Effector memory CD8-positive, alpha-beta T cell (primary cell): ENCODE results near the gene C1orf105.

Source experiments
- ATAC-seq: fragments of 150-1000 bp; cut with Tn5 transposase; replicated peaks from 2 replicates; pipeline ENCODE4 v1.10.0; 2021; ENCODE audit warnings: mild to moderate bottlenecking, moderate library complexity
- DNase-seq, 3 experiments: peaks; one replicate each; pipeline ENCODE4 v3.0.0; 2021
- H3K27ac Mint-ChIP-seq, 2 donors: one replicate each; pipeline ENCODE4 v1.8.0; 2022; ENCODE audit warnings: mild to moderate bottlenecking in 2 of 2, mixed read lengths in 2 of 2, moderate library complexity in 2 of 2
- H3K27me3 Mint-ChIP-seq, 2 donors: one replicate each; pipeline ENCODE4 v1.8.0; 2022; ENCODE audit warnings: mixed read lengths in 2 of 2
- H3K36me3 Mint-ChIP-seq: one replicate; pipeline ENCODE4 v1.8.0; 2022; ENCODE audit warnings: mild to moderate bottlenecking, moderate library complexity, mixed read lengths; ENCODE audit not compliant: insufficient read depth
- H3K4me1 Mint-ChIP-seq, 2 donors: one replicate each; pipeline ENCODE4 v1.8.0; 2022; ENCODE audit warnings: low read depth in 2 of 2, mixed read lengths in 2 of 2
- H3K4me3 Mint-ChIP-seq, 2 donors: one replicate each; pipeline ENCODE4 v1.8.0; 2022; ENCODE audit warnings: mild to moderate bottlenecking in 2 of 2, mixed read lengths in 2 of 2, moderate library complexity in 2 of 2
- H3K9me3 Mint-ChIP-seq, 2 donors: one replicate each; pipeline ENCODE4 v1.8.0; 2022; ENCODE audit warnings: mixed read lengths in 2 of 2

Gene C1orf105

DNA sequence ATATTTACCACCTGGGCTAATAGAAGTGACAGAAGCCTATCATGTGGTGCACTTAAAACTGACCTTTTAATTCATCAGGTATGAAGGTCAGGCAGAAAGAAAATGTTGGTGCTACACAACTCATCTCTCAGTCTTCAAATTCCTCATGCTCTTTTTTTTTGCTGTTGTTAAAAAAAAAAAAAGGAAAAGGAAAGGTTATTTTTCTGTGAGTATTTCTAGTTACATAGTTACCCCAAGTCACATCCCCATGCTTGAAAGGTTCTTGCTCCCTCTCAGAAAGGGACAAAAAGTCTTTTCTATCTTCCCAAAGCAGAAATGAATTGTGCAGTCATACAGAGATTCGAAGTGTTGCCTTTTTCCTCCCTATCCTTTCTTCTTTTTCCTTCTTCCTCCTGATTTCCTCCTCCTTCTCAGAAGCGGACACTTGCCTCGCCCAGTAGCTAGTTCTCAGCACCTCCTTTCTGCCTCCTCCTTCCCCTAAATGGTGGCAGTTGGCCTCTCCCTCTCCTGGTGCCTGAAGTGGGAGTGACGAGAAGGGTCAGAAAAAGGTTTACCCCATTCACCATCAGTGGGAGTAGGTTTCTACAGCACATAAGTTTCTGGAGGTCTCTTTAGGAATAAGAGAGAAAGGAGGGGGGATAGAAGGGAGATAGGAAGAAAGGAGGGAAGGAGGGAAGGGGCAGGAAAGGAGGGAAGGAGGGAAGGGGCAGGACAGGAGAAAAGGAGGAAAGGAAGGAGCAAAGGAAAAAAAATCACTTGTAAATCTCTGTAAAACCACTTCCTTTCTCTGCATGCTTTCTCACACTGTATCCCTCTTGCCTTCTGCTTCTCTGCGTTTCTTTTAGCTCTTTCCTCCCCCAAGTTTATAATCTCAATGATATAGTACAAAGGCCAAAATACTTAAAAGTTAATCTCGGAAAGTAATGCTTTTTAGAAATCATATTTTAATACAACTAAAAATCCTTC lies 20.4 kb upstream of the C1orf105 start:
- Mint-ChIP-seq H3K36me3 (no peaks in the 10 kb centered on the region), H3K4me1 (peaks cover 20 to 37% of the 10 kb centered on the region in 2 donors), H3K27me3 (no peaks in the 10 kb centered on the region), H3K9me3 (no peaks in the 10 kb centered on the region), H3K4me3 (peak overlapping the region; percentile 25 to 63), H3K27ac (peak overlapping the region in 1 of 2 donors; percentile 64)
- ATAC-seq (no peak), DNase-seq (no peak)

DNA sequence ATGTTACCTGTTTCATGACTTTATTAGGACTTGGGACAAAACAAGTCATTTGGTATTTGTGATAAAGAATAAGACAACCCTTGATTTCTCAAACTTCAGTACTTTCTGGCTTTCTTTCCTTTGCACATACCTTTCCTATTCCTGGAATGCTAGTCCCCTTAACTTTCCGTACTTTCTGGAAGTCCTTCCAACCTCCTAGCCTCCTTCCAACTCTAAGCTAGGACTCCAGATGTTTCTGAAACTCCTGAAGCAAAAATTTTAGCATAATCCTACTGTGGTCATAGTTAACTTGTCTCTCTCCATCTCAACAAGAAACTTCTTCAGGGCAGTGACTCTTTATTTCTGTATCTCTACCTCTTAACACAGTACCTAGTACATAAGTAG lies 19.8 kb upstream of the C1orf105 start:
- ATAC-seq (no peak), DNase-seq (no peak)
- no peak overlapping the region for H3K27ac Mint-ChIP-seq
- H3K4me1 Mint-ChIP-seq = peaks cover 18 to 36% of the 10 kb centered on the region in 2 donors
- no peak overlapping the region for H3K4me3 Mint-ChIP-seq
- no peaks in the 10 kb centered on the region for H3K36me3 Mint-ChIP-seq
- H3K9me3 Mint-ChIP-seq = no peaks in the 10 kb centered on the region
- no peaks in the 10 kb centered on the region for H3K27me3 Mint-ChIP-seq

DNA sequence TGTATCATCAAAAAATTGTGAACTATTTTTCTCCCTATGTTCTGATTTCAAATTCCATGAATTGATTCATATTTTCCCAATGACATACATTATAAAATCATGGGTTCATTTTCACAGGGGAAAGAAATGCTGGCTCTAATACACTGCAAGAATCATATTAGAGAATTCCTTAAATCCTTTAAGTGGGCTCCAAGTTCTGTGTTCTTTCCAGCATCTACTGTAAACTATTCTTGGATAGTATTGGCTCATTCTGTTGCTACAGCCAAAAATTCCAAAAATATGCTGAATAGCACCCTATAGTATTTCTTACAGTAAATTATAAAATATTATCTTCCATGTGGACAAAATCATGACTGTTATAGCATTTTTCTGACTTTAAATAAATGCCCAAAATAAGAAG lies 19.0 kb upstream of the C1orf105 start:
- Mint-ChIP-seq H3K27ac (no peak overlapping the region), H3K36me3 (no peaks in the 10 kb centered on the region), H3K9me3 (no peaks in the 10 kb centered on the region), H3K27me3 (no peaks in the 10 kb centered on the region), H3K4me3 (no peak overlapping the region), H3K4me1 (peaks cover 18 to 36% of the 10 kb centered on the region in 2 donors)
- no peak for DNase-seq
- ATAC-seq = no peak

DNA sequence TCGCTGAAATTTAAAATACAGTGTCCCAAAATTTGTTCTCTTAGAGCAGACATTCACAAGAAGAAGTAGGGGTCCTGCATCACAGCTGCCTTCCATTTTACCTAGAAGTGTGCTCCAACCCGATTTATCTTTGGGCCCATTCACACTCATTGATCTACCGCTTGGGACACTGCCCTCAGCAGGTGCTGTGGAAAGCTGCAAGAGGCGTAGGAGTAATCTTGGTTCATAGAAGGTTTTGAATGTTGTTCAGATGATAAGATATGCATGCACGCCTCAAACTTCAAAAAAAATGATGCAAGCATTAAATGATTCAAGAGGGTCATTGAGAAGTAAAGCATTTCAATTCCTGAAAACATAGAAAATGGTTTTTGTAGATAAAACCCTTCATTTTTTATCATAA lies 18.6 kb upstream of the C1orf105 start:
- Mint-ChIP-seq H3K9me3 (no peaks in the 10 kb centered on the region), H3K4me1 (peaks cover 18 to 36% of the 10 kb centered on the region in 2 donors), H3K36me3 (no peaks in the 10 kb centered on the region), H3K27ac (no peak overlapping the region), H3K4me3 (no peak overlapping the region), H3K27me3 (no peaks in the 10 kb centered on the region)
- ATAC-seq (no peak), DNase-seq (no peak)

DNA sequence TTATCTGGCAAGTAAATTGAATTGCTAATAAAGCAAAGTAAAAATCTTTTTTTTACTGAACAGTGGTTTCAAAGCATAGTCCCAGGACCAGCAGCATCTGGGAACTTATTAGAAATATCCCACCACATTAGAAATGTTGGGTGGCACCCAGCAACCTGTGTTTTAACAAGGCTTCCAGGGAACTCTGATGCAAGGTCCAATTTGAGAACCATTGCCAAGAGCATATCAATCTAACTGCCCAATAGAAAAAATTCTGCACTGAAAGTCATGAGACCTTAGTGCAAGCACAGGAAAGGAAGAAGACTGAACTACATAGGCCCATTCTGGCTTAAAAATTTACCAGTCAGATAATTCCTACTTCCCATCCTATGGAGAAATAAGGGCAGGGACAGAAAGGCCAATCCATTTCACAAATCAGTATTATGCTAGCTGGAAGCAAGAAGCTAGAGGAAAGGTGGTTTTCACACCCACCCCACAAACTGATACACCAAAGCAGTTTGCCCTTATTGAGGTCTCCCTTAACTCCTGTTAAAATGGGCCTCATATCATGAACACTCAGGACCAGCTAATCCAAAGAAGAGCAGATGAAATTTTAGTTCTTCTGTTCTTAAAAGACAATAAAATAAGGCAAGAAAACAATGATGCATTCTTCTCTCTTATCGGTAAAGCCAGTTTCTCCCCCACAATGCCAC lies 17.5 kb upstream of the C1orf105 start:
- no peaks in the 10 kb centered on the region for H3K9me3 Mint-ChIP-seq
- peaks cover 18 to 36% of the 10 kb centered on the region in 2 donors for H3K4me1 Mint-ChIP-seq
- ATAC-seq (peak; percentile 73), DNase-seq (no peak)
- H3K4me3 Mint-ChIP-seq = no peak overlapping the region
- H3K27ac Mint-ChIP-seq = peak overlapping the region in 1 of 2 donors; percentile 47
- H3K27me3 Mint-ChIP-seq = no peaks in the 10 kb centered on the region
- H3K36me3 Mint-ChIP-seq = no peaks in the 10 kb centered on the region

DNA sequence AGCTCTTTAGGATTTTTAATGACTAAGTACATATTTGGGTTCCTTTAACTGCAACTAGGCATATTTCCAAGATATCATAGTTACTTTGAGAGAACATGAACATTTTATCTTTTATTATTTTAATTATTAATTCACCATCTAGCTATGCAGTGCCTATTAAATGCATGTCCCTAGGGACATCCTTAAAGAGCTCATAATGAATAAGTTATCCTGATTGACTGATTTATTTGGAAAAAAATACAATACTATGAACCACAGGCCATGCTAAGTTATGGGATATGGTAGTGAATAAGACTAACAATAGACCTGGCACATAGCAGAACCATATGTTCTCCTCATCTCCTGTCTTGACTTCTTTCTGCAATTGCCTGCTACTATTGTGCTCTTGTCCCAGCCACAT lies 16.4 kb upstream of the C1orf105 start:
- H3K9me3 Mint-ChIP-seq = no peaks in the 10 kb centered on the region
- DNase-seq (no peak), ATAC-seq (no peak)
- H3K4me1 Mint-ChIP-seq = peaks cover 15 to 26% of the 10 kb centered on the region in 2 donors
- H3K27ac Mint-ChIP-seq = no peak overlapping the region
- no peak overlapping the region for H3K4me3 Mint-ChIP-seq
- H3K27me3 Mint-ChIP-seq = no peaks in the 10 kb centered on the region
- no peaks in the 10 kb centered on the region for H3K36me3 Mint-ChIP-seq

DNA sequence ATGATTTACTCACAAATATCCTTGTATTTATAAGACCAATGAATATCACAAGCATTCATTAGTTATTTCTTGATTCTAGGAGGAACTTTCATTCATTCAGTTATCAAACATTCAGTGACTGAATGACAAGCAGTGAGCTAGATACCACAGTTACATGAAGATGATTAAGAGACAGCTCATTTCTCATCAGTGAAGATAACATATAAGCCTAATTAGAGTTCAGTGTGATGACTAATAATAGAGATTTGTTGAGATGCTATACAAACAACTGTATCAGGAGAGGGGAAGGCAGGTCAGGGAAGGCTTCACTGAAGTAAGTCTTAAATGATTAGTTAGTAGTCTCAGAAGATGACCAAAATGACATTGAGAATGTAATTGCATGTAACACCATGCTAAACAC lies 14.6 kb upstream of the C1orf105 start:
- Mint-ChIP-seq H3K27ac (no peak overlapping the region), H3K27me3 (no peaks in the 10 kb centered on the region), H3K4me1 (peaks cover 11 to 12% of the 10 kb centered on the region in 2 donors), H3K36me3 (no peaks in the 10 kb centered on the region), H3K4me3 (no peak overlapping the region), H3K9me3 (no peaks in the 10 kb centered on the region)
- ATAC-seq (no peak), DNase-seq (no peak)

DNA sequence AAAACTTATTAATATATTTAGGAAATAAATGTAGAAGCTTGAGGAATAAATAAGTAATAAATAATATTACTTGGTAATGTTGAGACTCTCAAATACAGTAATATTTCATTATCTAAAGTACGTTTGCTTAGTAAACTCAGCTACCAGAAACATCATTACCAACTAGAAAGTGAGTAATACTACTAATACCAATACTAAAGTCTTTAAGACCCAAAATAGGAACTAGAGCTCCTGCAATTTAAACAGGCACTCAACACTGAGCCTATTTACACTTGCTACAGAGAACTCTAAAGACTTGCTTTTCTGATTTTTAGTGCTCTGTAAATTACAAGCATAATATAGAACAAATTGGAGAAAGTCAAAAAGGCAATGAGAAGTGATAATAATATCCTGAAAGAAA lies 13.5 kb upstream of the C1orf105 start:
- no peak for ATAC-seq
- Mint-ChIP-seq H3K9me3 (no peaks in the 10 kb centered on the region), H3K27ac (no peak overlapping the region), H3K4me3 (no peak overlapping the region), H3K27me3 (no peaks in the 10 kb centered on the region), H3K4me1 (peaks cover 12 to 14% of the 10 kb centered on the region in 2 donors), H3K36me3 (no peaks in the 10 kb centered on the region)
- DNase-seq = no peak

DNA sequence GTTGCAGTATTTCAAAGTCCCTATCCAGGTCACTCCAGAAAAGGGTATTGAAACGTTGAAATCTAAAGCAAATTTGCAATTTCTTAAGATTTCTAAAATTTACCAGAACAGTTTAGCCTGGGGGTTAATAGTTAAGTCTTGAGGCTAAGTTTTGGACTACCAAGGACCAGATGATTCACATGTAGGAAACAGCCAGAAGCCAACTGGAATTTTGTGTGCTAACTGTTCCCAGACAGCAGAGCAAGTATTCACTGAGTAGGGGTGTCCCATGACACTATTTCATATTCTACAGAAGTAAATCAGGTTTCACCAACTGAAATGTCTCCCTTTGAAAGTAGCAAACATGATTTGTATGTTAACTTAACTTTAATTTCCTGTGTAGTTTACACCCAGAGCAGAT lies 11.5 kb upstream of the C1orf105 start:
- Mint-ChIP-seq H3K4me3 (no peak overlapping the region), H3K27ac (no peak overlapping the region), H3K27me3 (no peaks in the 10 kb centered on the region), H3K9me3 (no peaks in the 10 kb centered on the region), H3K36me3 (no peaks in the 10 kb centered on the region), H3K4me1 (peaks cover 3 to 4% of the 10 kb centered on the region in 2 donors)
- DNase-seq (no peak), ATAC-seq (no peak)

DNA sequence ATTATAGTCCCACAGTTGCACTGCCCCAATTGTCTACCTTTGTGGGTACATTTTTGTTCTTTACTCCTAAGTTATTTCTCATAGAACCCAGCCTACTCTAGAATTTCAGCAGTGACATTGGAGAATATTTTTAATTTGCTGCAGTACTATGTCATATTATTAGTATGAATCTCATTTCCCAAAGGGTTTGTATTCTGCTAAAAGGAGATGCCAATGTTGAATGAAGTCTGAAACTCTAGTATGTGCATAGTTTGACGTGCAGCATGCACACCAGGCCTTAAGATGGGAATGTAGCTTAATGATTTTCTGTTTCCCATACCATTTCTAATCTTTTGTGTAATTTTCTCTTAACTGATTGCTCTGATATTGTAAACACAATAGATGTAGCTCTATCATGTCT lies 10.5 kb upstream of the C1orf105 start:
- no peak overlapping the region for H3K4me3 Mint-ChIP-seq
- H3K27ac Mint-ChIP-seq = no peak overlapping the region
- DNase-seq = no peak
- H3K36me3 Mint-ChIP-seq = no peaks in the 10 kb centered on the region
- no peak for ATAC-seq
- H3K4me1 Mint-ChIP-seq = peaks cover 1 to 4% of the 10 kb centered on the region in 2 donors
- H3K9me3 Mint-ChIP-seq = no peaks in the 10 kb centered on the region
- H3K27me3 Mint-ChIP-seq = no peaks in the 10 kb centered on the region

DNA sequence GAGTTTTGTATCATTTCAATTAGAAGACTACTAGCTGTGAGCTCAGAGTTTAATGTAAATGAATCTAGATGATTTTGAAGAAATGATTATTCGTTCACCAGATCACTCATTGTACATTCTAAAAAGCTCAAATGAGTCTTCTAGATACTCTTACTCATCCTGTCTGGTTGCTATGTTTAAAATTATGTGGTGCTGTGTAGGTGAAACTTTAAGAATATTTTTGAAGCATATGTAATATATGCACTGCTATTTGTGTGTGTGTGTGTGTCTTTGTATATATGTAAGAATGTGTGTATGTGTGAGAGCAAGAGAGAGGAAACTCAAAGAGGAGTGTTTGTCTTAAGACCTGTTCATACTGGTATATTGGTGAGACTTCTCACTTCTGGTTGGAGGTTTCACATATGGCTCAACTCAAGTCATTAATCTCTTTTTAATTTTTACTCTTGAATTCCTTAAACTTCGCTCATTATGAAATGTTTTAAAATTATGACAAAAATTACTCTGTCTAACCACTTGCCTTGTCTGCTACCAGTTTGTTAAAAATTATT lies 8.6 kb upstream of the C1orf105 start:
- H3K27me3 Mint-ChIP-seq = no peaks in the 10 kb centered on the region
- ATAC-seq = peak; percentile 36
- H3K27ac Mint-ChIP-seq = no peak overlapping the region
- DNase-seq = no peak
- no peaks in the 10 kb centered on the region for H3K9me3 Mint-ChIP-seq
- no peaks in the 10 kb centered on the region for H3K36me3 Mint-ChIP-seq
- H3K4me3 Mint-ChIP-seq = no peak overlapping the region
- H3K4me1 Mint-ChIP-seq = peaks cover 1 to 4% of the 10 kb centered on the region in 2 donors

DNA sequence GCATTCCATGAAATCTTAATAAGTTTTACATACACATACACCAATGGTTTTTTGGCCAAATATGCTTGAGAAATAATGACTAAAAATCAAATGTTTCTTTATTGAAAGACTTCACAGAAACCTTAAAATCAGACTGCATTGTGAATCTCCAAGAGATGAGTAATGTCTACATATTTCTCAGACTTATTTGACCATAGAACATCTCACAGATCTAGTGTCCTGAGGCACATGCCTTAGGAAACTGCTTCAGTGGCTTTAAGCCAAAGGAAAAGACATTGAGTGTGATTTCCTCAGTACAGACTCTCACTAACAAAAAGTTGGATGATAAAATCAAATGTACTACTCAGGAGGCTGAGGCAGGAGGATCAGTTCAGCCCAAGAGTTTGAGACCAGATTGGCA lies 6.2 kb upstream of the C1orf105 start:
- no peak for DNase-seq
- no peak overlapping the region for H3K27ac Mint-ChIP-seq
- ATAC-seq = no peak
- no peak overlapping the region for H3K4me3 Mint-ChIP-seq
- H3K27me3 Mint-ChIP-seq = no peaks in the 10 kb centered on the region
- H3K4me1 Mint-ChIP-seq = peaks cover 1 to 4% of the 10 kb centered on the region in 2 donors
- no peaks in the 10 kb centered on the region for H3K36me3 Mint-ChIP-seq
- H3K9me3 Mint-ChIP-seq = no peaks in the 10 kb centered on the region

DNA sequence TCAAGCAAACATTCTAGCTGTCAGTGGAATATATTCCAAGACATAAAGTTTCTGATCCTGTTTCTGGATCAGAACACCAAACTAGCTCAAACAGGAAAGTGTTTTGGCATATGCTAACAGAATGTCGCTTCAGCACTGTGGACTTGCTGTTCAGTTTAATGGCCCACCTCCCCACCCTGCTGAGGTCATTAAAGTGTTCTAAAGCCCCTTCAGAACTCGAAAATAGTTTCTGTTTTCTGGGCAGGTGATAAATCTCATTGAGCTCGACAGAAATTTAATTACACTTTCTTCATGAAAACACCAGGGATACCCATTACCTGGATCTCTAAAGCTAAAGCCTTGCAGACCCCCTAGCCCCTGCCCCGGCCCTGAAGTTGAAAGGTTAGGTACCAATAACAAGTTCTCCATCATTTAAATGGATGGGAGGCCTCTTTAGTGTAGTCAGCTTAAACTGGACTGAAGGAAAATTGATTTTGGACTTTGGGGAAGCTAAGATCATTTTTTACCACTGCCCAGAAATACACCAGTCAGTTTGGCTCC lies 3.9 kb upstream of the C1orf105 start:
- no peaks in the 10 kb centered on the region for H3K9me3 Mint-ChIP-seq
- ATAC-seq = no peak

More for the DNA sequence above, 3.9 kb upstream of the C1orf105 start:
- Mint-ChIP-seq H3K27ac (peak overlapping the region in 1 of 2 donors; percentile 39), H3K36me3 (no peaks in the 10 kb centered on the region), H3K4me1 (peaks cover 1 to 4% of the 10 kb centered on the region in 2 donors), H3K27me3 (no peaks in the 10 kb centered on the region), H3K4me3 (no peak overlapping the region)
- no peak for DNase-seq
